Activated CD4-positive, alpha-beta memory T cell treated with anti-CD3 and anti-CD28 coated beads for 36 hours (primary cell): ENCODE results near the gene GOLGA6L10. TPM values are rescaled to one million over a fixed set of nuclear protein-coding genes. Genes with fewer than 3 reads are reported as not detected.
"Not testable (repeated sequence)": the region's sequence is repeated elsewhere in the genome, so short reads cannot be mapped to it uniquely, and the experiment has no call there.

Source experiments
- CTCF ChIA-PET: fragments of 350-600 bp; sonication (Branson Sonifier 250); formaldehyde crosslinking; loops from one replicate; lab custom pipeline; 2021; ENCODE audit warnings: antibody characterized with exemption, inconsistent platforms; lab: Charles Lee
- POLR2A ChIA-PET: fragments of 350-600 bp; sonication (Branson Sonifier 250); formaldehyde crosslinking; loops from one replicate; lab custom pipeline; 2021; ENCODE audit warnings: antibody characterized with exemption; lab: Charles Lee
- DNase-seq: peaks from one replicate; pipeline ENCODE4 v3.0.0-alpha.2; 2020
- H3K27ac Mint-ChIP-seq: one replicate; pipeline ENCODE4 v1.8.0; 2021; ENCODE audit warnings: mixed read lengths
- H3K27me3 Mint-ChIP-seq: one replicate; pipeline ENCODE4 v1.8.0; 2021; ENCODE audit warnings: mixed read lengths
- H3K36me3 Mint-ChIP-seq: one replicate; pipeline ENCODE4 v1.8.0; 2021; ENCODE audit warnings: mixed read lengths
- H3K4me1 Mint-ChIP-seq: one replicate; pipeline ENCODE4 v1.8.0; 2021; ENCODE audit warnings: low read depth, mixed read lengths
- H3K4me3 Mint-ChIP-seq: one replicate; pipeline ENCODE4 v1.8.0; 2021; ENCODE audit warnings: mild to moderate bottlenecking, mixed read lengths
- H3K9me3 Mint-ChIP-seq: one replicate; pipeline ENCODE4 v1.8.0; 2021; ENCODE audit warnings: mixed read lengths
- intact Hi-C: fragments of 100-400 bp; cut with micrococcal nuclease; formaldehyde crosslinking; loops from one replicate; pipeline ENCODE4 v1.15.1; 2023
- total RNA-seq, 2 experiments: library from RNA; stranded (reverse); gene quantifications; one replicate each; pipeline ENCODE4 v1.2.3, GENCODE V29; 2021

Gene GOLGA6L10
- total RNA-seq, 2 experiments from 2014 or later, result 1.3 to 1.7 TPM

- DNase-seq, H3K36me3 Mint-ChIP-seq, CTCF ChIA-PET, H3K27me3 Mint-ChIP-seq, H3K9me3 Mint-ChIP-seq, H3K27ac Mint-ChIP-seq, intact Hi-C loops, H3K4me3 Mint-ChIP-seq, H3K4me1 Mint-ChIP-seq, POLR2A ChIA-PET: not testable (repeated sequence)
Observed at GRCh38 chr15:82337051-82337450, 12.2 kb downstream of the GOLGA6L10 start.

- H3K27me3 Mint-ChIP-seq, H3K9me3 Mint-ChIP-seq, H3K36me3 Mint-ChIP-seq, DNase-seq, H3K27ac Mint-ChIP-seq, intact Hi-C loops, POLR2A ChIA-PET, H3K4me3 Mint-ChIP-seq, CTCF ChIA-PET, H3K4me1 Mint-ChIP-seq: not testable (repeated sequence)
Observed at GRCh38 chr15:82336180-82336647, 13.1 kb downstream of the GOLGA6L10 start.

DNA sequence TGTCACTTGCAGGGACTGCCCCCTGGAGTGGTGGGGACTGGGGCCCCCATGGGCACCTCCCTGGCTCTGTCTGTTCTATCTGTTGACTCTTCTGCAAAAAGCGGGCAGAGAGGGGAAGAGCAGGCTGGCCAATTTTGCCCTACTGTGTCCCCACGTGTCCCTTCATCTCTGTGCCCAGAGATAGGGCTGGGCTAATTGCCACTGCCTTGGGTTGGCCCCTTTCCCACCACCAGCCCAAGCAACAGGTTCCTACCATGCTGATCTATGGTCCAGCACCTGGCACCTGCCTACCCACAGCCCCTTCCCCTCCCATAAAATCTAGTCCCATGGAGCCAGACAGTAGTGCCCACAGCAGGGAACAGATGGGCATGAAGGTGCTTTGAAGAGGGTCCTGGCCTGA lies 14.3 kb downstream of the GOLGA6L10 start:
- H3K9me3 Mint-ChIP-seq, DNase-seq, H3K4me1 Mint-ChIP-seq, H3K27me3 Mint-ChIP-seq, H3K27ac Mint-ChIP-seq, POLR2A ChIA-PET, H3K4me3 Mint-ChIP-seq, H3K36me3 Mint-ChIP-seq, intact Hi-C loops, CTCF ChIA-PET: not testable (repeated sequence)

DNA sequence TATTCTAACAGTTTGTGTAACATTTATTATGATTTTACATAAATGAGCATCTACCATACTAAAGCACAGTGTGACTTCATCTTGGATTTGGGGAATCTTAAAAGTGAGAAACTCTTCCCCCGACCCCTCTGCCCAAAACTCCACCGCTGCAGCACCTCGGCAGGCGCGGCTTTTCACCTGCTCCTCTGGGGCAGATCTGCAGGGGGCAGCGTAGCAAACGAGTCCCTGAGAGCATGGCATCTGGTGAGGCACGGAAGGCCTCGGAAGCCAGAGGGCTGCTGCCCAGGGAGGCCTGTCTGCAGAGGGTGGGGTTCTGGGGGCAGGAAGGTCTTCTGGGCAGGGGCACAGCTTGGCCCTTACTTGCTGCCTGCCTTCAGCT lies 14.7 kb downstream of the GOLGA6L10 start:
- H3K9me3 Mint-ChIP-seq, intact Hi-C loops, DNase-seq, CTCF ChIA-PET, H3K4me1 Mint-ChIP-seq, H3K27me3 Mint-ChIP-seq, H3K27ac Mint-ChIP-seq, POLR2A ChIA-PET, H3K36me3 Mint-ChIP-seq, H3K4me3 Mint-ChIP-seq: not testable (repeated sequence)

DNA sequence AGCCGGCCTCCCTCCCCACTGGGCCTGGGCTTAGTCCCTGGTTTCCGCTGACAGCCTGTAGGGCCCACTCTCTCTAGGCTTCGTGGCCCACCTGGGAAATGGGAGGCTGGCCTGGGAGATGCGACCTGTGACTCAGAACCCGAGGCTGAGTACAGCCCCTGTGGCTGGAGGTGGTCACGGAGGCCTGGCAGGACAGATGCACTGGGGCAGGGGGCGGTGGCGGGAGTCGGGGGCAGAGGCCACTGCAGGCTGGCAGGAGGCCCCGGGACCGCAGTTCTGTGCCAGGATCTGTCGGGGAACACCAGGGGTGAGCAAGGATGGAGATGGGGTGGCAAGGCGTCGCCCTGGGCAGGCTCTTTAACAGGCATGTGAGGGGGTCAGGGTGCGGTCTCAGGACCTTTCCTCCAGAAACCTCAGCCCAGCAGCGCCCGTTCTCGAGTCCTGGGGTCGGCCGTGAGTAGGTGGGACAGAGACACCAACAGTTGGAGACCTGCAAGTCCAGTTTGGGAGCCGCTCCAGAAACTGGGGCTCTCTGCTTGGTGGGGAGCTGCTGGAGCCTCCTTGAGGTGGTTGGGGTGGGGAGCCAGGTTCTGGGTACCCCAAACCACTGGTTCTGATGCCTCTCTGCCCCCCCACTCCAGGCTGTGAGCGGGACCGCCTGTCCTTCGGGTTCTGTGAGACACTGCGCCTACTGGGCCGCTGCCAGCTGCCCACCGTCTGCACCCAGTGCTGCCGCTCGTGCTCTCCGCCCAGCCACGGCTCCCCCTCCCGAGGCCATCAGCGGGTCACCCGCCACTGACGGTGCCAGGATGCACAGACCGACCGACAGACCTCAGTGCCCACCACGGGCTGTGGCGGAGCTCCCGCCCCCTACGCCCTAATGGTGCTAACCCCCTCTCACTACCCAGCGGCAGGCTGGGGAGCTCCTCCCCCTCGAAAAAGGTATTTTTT lies 15.4 kb downstream of the GOLGA6L10 start:
- H3K27me3 Mint-ChIP-seq, H3K4me3 Mint-ChIP-seq, intact Hi-C loops, H3K9me3 Mint-ChIP-seq, CTCF ChIA-PET, H3K27ac Mint-ChIP-seq, H3K4me1 Mint-ChIP-seq, H3K36me3 Mint-ChIP-seq, DNase-seq, POLR2A ChIA-PET: not testable (repeated sequence)

DNA sequence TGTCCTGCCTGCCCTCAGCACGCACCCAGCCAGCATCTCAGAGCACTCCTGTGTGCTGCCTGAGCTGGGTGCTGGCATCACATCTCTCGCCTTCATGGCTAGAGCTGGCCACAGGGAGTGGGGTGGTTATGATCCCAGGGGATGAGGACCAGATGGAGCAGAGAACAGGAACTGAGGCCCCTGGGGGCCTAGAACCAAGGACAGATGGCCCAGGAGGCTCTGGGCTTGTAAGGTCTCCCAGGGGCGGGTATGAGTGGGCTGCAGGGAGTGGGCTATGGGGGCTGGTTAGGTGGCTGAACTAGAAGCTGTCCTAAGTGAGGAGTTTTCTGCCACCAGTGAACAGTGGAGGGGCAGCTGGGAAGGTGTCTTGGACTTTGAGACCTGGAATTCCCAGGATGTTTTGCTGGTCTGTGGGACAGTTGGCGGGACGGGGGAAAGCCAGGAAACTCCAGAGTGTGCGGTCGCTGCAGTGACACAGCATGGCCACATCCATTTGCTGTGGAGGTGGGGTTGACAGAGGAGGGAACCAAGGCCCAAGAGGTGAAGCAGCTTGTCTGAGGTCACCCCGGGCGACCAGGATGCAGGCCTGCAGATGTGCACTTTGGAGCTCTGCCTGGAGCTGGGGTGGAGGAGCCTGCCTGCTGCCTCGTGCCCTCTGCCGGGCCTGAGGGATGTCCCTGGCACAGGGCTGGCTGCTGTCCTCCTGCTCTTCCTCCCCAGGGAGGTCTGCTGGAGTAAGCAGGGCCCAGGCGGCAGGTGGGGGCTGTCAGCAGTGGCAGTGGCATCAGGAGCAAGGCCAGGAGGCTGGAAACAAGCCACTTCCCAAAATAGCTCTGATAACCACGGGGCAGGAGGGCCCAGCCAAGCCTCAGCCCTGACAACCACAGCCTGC lies 16.3 kb downstream of the GOLGA6L10 start:
- intact Hi-C loops, H3K4me3 Mint-ChIP-seq, H3K27ac Mint-ChIP-seq, H3K4me1 Mint-ChIP-seq, POLR2A ChIA-PET, CTCF ChIA-PET, H3K36me3 Mint-ChIP-seq, DNase-seq, H3K27me3 Mint-ChIP-seq, H3K9me3 Mint-ChIP-seq: not testable (repeated sequence)

- H3K27ac Mint-ChIP-seq, intact Hi-C loops, POLR2A ChIA-PET, H3K4me3 Mint-ChIP-seq, H3K27me3 Mint-ChIP-seq, H3K36me3 Mint-ChIP-seq, H3K9me3 Mint-ChIP-seq, CTCF ChIA-PET, DNase-seq, H3K4me1 Mint-ChIP-seq: not testable (repeated sequence)
Observed at GRCh38 chr15:82331576-82332304, 17.5 kb downstream of the GOLGA6L10 start.

- H3K27ac Mint-ChIP-seq, H3K4me3 Mint-ChIP-seq, POLR2A ChIA-PET, H3K27me3 Mint-ChIP-seq, DNase-seq, CTCF ChIA-PET, intact Hi-C loops, H3K36me3 Mint-ChIP-seq, H3K9me3 Mint-ChIP-seq, H3K4me1 Mint-ChIP-seq: not testable (repeated sequence)
Observed at GRCh38 chr15:82330921-82331320, 18.4 kb downstream of the GOLGA6L10 start.

DNA sequence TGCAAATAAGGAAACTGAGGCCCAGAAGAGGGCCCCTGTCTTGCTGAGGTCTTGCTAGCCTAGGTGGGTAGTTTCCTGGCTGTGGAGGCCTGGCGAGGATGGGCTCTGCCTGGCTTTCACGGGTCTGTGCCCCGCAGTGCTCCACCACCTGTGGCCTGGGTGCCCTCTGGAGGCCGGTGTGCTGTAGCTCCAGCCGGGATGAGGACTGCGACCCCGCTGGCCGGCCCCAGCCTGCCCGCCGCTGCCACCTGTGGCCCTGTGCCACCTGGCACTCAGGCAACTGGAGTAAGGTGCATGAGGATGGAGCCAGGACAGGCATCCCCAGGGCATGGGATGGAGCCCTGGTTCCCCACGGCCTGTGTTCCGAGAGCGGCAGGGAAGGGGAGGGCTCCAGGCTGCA lies 20.2 kb downstream of the GOLGA6L10 start:
- H3K27me3 Mint-ChIP-seq, POLR2A ChIA-PET, H3K27ac Mint-ChIP-seq, H3K9me3 Mint-ChIP-seq, intact Hi-C loops, H3K36me3 Mint-ChIP-seq, H3K4me3 Mint-ChIP-seq, CTCF ChIA-PET, DNase-seq, H3K4me1 Mint-ChIP-seq: not testable (repeated sequence)

DNA sequence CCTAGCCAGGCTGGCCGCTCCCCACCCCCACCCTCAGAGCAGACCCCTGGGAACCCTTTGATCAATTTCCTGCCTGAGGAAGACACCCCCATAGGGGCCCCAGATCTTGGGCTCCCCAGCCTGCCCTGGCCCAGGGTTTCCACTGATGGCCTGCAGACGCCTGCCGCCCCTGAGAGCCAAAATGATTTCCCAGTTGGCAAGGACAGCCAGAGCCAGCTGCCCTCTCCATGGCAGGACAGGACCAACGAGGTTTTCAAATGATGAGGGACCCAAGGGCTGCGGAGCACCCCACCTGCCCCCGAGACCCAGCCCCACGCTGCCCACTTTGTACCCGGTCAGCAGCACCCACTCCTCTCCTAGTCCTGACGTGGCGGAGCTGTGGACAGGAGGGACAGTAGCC lies 21.9 kb downstream of the GOLGA6L10 start:
- H3K36me3 Mint-ChIP-seq, DNase-seq, H3K4me1 Mint-ChIP-seq, H3K27ac Mint-ChIP-seq, POLR2A ChIA-PET, intact Hi-C loops, CTCF ChIA-PET, H3K9me3 Mint-ChIP-seq, H3K4me3 Mint-ChIP-seq, H3K27me3 Mint-ChIP-seq: not testable (repeated sequence)

DNA sequence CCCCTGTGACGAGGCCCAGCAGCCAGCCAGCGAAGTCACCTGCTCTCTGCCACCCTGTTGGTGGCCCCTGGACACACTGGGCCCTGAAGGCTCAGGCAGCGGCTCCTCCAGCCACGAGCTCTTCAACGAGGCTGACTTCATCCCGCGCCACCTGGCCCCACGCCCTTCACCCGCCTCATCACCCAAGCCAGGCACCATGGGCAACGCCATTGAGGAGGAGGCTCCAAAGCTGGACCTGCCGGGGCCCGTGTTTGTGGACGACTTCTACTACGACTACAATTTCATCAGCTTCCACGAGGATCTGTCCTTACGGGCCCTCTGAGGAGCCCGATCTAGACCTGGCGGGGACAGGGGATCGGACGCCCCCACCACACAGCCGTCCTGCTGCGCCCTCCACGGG lies 22.4 kb downstream of the GOLGA6L10 start:
- POLR2A ChIA-PET, intact Hi-C loops, DNase-seq, H3K4me1 Mint-ChIP-seq, H3K36me3 Mint-ChIP-seq, H3K27ac Mint-ChIP-seq, H3K9me3 Mint-ChIP-seq, H3K27me3 Mint-ChIP-seq, CTCF ChIA-PET, H3K4me3 Mint-ChIP-seq: not testable (repeated sequence)

DNA sequence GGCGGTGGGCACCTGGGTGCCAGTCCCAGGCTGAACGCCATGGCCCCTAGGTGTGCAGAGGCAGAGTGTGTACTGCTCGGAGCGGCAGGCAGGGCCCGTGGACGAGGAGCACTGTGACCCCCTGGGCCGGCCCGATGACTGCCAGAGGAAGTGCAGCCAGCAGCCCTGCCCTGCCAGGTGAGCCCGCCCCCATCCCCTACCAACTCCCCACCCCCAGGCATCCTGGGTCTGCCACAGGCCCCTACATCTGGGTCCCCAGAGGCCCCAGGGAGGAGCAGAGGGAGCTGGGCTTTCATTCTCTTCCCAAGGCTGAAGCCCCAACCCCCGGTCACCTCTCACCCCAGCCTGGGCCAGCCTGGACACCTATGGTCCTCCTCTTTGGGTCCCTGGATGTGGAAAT lies 23.6 kb downstream of the GOLGA6L10 start:
- H3K27ac Mint-ChIP-seq, H3K4me3 Mint-ChIP-seq, H3K4me1 Mint-ChIP-seq, H3K9me3 Mint-ChIP-seq, H3K27me3 Mint-ChIP-seq, CTCF ChIA-PET, intact Hi-C loops, H3K36me3 Mint-ChIP-seq, DNase-seq, POLR2A ChIA-PET: not testable (repeated sequence)
